OCI-LY7 (cell line): ENCODE data around the gene NOXA1. TPM values are rescaled to one million over a fixed set of nuclear protein-coding genes. Genes with fewer than 3 reads are reported as not detected.

ENCODE experiments used
- BruUV-seq: library from RNA; stranded (reverse); fragments of 400-500 nt; replicated peaks from 2 replicates; lab custom pipeline; 2021; lab: Mats Ljungman, UMichigan
- CTCF ChIA-PET: fragments of 300-600 bp; sonication (Branson Sonifier 250); formaldehyde crosslinking; loops from one replicate; lab custom pipeline; 2022; ENCODE audit warnings: antibody characterized with exemption; ENCODE audit not compliant: unreplicated experiment; lab: Charles Lee
- POLR2A ChIA-PET: fragments of 300-600 bp; sonication (Branson Sonifier 250); formaldehyde crosslinking; loops from one replicate; lab custom pipeline; 2022; ENCODE audit warnings: antibody characterized with exemption; lab: Charles Lee
- DNase-seq: peaks from one replicate; pipeline ENCODE4 v3.0.0-alpha.2; 2015; ENCODE audit warnings: low spot score
- H2AFZ ChIP-seq: fragments of 200-600 bp; sonication (generic), shearing (Covaris generic); 2 replicates; pipeline ENCODE4 v1.6.1; 2014; ENCODE audit warnings: mild to moderate bottlenecking, antibody characterized with exemption, low read length, moderate library complexity
- H3K27ac ChIP-seq: fragments of 200-600 bp; sonication (generic); 2 replicates; pipeline ENCODE4 v1.5.1; 2014; ENCODE audit warnings: mixed run types, low read depth, mild to moderate bottlenecking, moderate library complexity, low read length, inconsistent platforms; ENCODE audit not compliant: poor library complexity, severe bottlenecking
- H3K36me3 ChIP-seq: fragments of 200-600 bp; sonication (generic); 2 replicates; pipeline ENCODE4 v1.6.1; 2014; ENCODE audit warnings: mild to moderate bottlenecking, antibody characterized with exemption, low read length, moderate library complexity, mixed read lengths; ENCODE audit not compliant: insufficient read depth
- H3K4me1 ChIP-seq: fragments of 200-600 bp; sonication (generic); 2 replicates; pipeline ENCODE4 v1.5.1; 2014; ENCODE audit warnings: mild to moderate bottlenecking, low read length; ENCODE audit not compliant: insufficient read depth, poor library complexity, severe bottlenecking
- H3K4me2 ChIP-seq: fragments of 200-600 bp; sonication (generic); 2 replicates; pipeline ENCODE4 v1.6.1; 2014; ENCODE audit warnings: mild to moderate bottlenecking, low read length
- H3K4me3 ChIP-seq: fragments of 200-600 bp; sonication (generic); 2 replicates; pipeline ENCODE4 v1.5.1; 2014; ENCODE audit warnings: mild to moderate bottlenecking, low read depth, low read length; ENCODE audit not compliant: poor library complexity, severe bottlenecking
- H3K79me2 ChIP-seq: fragments of 200-600 bp; sonication (generic); 2 replicates; pipeline ENCODE4 v1.6.1; 2016; ENCODE audit warnings: low read depth, mild to moderate bottlenecking, low read length, moderate library complexity, mixed read lengths; ENCODE audit not compliant: insufficient read depth
- H3K9me2 ChIP-seq: fragments of 200-600 bp; sonication (generic); 2 replicates; pipeline ENCODE4 v1.6.1; 2016; ENCODE audit warnings: mild to moderate bottlenecking, low read length, mixed read lengths; ENCODE audit not compliant: insufficient read depth
- H3K9me3 ChIP-seq: fragments of 200-600 bp; sonication (generic); 2 replicates; pipeline ENCODE4 v1.6.1; 2014; ENCODE audit warnings: mild to moderate bottlenecking, mixed run types, low read length, mixed read lengths
- H4K20me1 ChIP-seq: fragments of 200-600 bp; sonication (generic); 2 replicates; pipeline ENCODE4 v1.6.1; 2014; ENCODE audit warnings: mild to moderate bottlenecking, antibody characterized with exemption, low read length, moderate library complexity, mixed read lengths; ENCODE audit not compliant: insufficient read depth
- EZH2phosphoT487 ChIP-seq: fragments of 200-600 bp; sonication (generic); IDR thresholded peaks from 2 replicates; pipeline ENCODE4 v1.6.1; 2018; ENCODE audit warnings: low read depth, borderline replicate concordance, mild to moderate bottlenecking, mixed run types, antibody characterized with exemption, low read length, moderate library complexity, mixed read lengths
- intact Hi-C: fragments of 100-400 bp; cut with micrococcal nuclease; formaldehyde crosslinking; loops from one replicate; pipeline ENCODE4 v1.10.0; 2022; ENCODE audit not compliant: unreplicated experiment
- total RNA-seq, 2 experiments: library from RNA; depleted of rRNA in 1 of 2; stranded (reverse); fragments of >200 nt in 1 of 2; shearing (Covaris generic) in 1 of 2; gene quantifications; 2 replicates each; pipeline ENCODE4 v1.2.3, GENCODE V29; 2014 to 2022
- TF ChIP-seq, protein P1 (sequence below): fragments of 200-600 bp; sonication (generic); conservative IDR thresholded peaks from 2 replicates; pipeline ENCODE4 v1.5.1; 2014; ENCODE audit warnings: mild to moderate bottlenecking, antibody characterized with exemption, low read length, moderate library complexity, mixed read lengths

NOXA1 gene
- total RNA-seq, 2 experiments from 2014 or later = not detected

GRCh38 chr9:137387114-137387890 lies 35.9 kb upstream of the NOXA1 start:
- intact Hi-C loops = no loop called here
- H4K20me1 ChIP-seq = no peaks in the 10 kb centered on the region
- BruUV-seq = no TSS peak
- H3K4me3 ChIP-seq = no peak overlapping the region
- H2AFZ ChIP-seq = no peak overlapping the region
- H3K9me3 ChIP-seq = no peaks in the 10 kb centered on the region
- TF ChIP-seq, protein P1, sequence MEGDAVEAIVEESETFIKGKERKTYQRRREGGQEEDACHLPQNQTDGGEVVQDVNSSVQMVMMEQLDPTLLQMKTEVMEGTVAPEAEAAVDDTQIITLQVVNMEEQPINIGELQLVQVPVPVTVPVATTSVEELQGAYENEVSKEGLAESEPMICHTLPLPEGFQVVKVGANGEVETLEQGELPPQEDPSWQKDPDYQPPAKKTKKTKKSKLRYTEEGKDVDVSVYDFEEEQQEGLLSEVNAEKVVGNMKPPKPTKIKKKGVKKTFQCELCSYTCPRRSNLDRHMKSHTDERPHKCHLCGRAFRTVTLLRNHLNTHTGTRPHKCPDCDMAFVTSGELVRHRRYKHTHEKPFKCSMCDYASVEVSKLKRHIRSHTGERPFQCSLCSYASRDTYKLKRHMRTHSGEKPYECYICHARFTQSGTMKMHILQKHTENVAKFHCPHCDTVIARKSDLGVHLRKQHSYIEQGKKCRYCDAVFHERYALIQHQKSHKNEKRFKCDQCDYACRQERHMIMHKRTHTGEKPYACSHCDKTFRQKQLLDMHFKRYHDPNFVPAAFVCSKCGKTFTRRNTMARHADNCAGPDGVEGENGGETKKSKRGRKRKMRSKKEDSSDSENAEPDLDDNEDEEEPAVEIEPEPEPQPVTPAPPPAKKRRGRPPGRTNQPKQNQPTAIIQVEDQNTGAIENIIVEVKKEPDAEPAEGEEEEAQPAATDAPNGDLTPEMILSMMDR = no peak
- no peak for TF ChIP-seq EZH2phosphoT487
- CTCF ChIA-PET = no interaction called here
- no peak overlapping the region for H3K4me2 ChIP-seq
- no peaks in the 10 kb centered on the region for H3K36me3 ChIP-seq
- no peak overlapping the region for H3K27ac ChIP-seq
- DNase-seq = no peak
- no peaks in the 10 kb centered on the region for H3K4me1 ChIP-seq
- H3K9me2 ChIP-seq = no peaks in the 10 kb centered on the region
- no peaks in the 10 kb centered on the region for H3K79me2 ChIP-seq
- POLR2A ChIA-PET = no interaction called here

DNA sequence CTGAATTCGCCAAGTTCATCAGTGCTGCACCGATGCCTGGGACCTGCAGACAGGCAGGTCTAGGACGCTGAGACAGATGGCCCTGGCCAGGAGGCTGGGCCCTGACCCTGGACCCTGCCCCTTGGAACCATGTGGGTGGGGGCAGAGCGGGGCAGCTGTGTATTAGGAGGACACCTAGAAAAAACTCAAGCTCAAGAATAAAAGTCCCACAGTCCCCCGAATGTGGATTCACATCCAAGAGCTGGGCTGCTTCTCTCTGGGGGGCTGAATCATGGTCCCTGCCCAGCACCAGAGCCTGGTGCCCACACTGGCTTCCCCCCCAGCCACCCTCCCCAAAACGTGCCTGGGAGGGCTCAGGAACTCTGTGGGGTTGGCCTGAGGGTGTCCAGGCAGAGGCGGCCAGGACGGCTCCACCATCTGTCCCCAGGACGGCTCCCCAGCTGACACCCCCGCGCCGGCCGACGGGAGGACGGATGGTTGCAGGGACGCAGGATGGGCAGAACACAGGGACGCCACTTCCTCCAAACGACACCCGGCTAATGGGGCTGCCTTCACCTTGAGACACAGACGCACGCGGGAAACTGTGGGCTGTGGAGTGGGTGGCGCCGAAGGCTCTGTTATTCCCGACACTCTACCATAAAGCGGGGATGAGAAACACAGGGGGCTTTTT lies 35.2 kb upstream of the NOXA1 start:
- H3K4me1 ChIP-seq = no peaks in the 10 kb centered on the region
- H3K4me2 ChIP-seq = no peak overlapping the region
- no peaks in the 10 kb centered on the region for H3K9me2 ChIP-seq
- H3K4me3 ChIP-seq = no peak overlapping the region
- no peaks in the 10 kb centered on the region for H4K20me1 ChIP-seq
- H3K36me3 ChIP-seq = no peaks in the 10 kb centered on the region
- intact Hi-C loops = no loop called here
- no peak for DNase-seq
- no peak for TF ChIP-seq EZH2phosphoT487
- TF ChIP-seq, protein P1 = no peak
- no peaks in the 10 kb centered on the region for H3K79me2 ChIP-seq
- BruUV-seq = no TSS peak
- POLR2A ChIA-PET = interaction anchor here (0.6 kb wide), 1 partner anchor 1763 kb away, joined by 4 read pairs; no protein-coding TSS in a partner anchor
- H2AFZ ChIP-seq = no peak overlapping the region
- no peak overlapping the region for H3K27ac ChIP-seq
- CTCF ChIA-PET = no interaction called here
- H3K9me3 ChIP-seq = no peaks in the 10 kb centered on the region
